K562 (cell line): ENCODE measurements around the gene GUCY2D. TPM values are rescaled to one million over a fixed set of nuclear protein-coding genes. Genes with fewer than 3 reads are reported as not detected.

Source experiments
- ATAC-seq: fragments of 200-7000 bp; cut with Tn5 transposase; 3 replicates; pipeline ENCODE4 v1.9.1; 2020; ENCODE audit warnings: moderate library complexity
- BruUV-seq: library from RNA; stranded (reverse); fragments of 400-500 nt; replicated peaks from 2 replicates; lab custom pipeline; 2021; lab: Mats Ljungman, UMichigan
- CTCF ChIA-PET: fragments of 300-600 bp; formaldehyde crosslinking; extraction: SDS; loops from one replicate; lab custom pipeline; 2021; ENCODE audit warnings: low intra/inter-chr PET ratio; lab: Yijun Ruan, JAX
- POLR2A ChIA-PET: fragments of 300-600, 350-650 bp; sonication (Branson Sonifier 250); formaldehyde crosslinking; extraction: SDS; loops from one replicate; lab custom pipeline; 2021; ENCODE audit warnings: antibody characterized with exemption, inconsistent platforms; lab: Yijun Ruan, JAX
- DNase-seq, 4 experiments: peaks; one replicate each; pipeline versions ENCODE4 v3.0.0 to v3.0.0-alpha.2; 2011 to 2018; ENCODE audit warnings: low spot score in 3 of 4, mixed read lengths in 3 of 4; ENCODE audit errors: extremely low read depth in 1 of 4
- FAIRE-seq: peaks from 2 replicates; lab custom pipeline; 2011; peaks lifted over from hg19 to GRCh38; lab: Jason Lieb, UNC
- H2AFZ ChIP-seq: 2 replicates; pipeline ENCODE4 v1.6.0; 2011; ENCODE audit warnings: low read depth, low read length, control low read depth, inconsistent platforms
- H3K27ac ChIP-seq: fragments of 200-600 bp; 3 replicates; pipeline ENCODE4 v1.8.0; 2011; ENCODE audit warnings: low read depth, mild to moderate bottlenecking, control low read depth, inconsistent platforms, low read length, moderate library complexity, mixed read lengths; ENCODE audit errors: extremely low read depth
- H3K27me3 ChIP-seq, 2 experiments: fragments of 300-600 bp in 1 of 2; 2 replicates in 1 of 2; 3 replicates in 1 of 2; pipeline versions ENCODE4 v1.6.0 to v1.8.0; 2011; ENCODE audit warnings: inconsistent platforms in 2 of 2, low read length in 2 of 2, mild to moderate bottlenecking in 1 of 2, mixed read lengths in 1 of 2, moderate library complexity in 1 of 2; ENCODE audit not compliant: control insufficient read depth in 2 of 2, insufficient read depth in 2 of 2
- H3K36me3 ChIP-seq: fragments of 300-600 bp; 3 replicates; pipeline ENCODE4 v1.8.0; 2011; ENCODE audit warnings: mild to moderate bottlenecking, low read length, inconsistent platforms; ENCODE audit not compliant: control insufficient read depth, insufficient read depth
- H3K4me1 ChIP-seq, 2 experiments: fragments of 200-600 bp in 1 of 2; replicated peaks in 1 of 2; 2 replicates in 1 of 2; 3 replicates in 1 of 2; pipeline versions ENCODE4 v1.5.1 to v1.8.0; 2011; ENCODE audit warnings: inconsistent platforms in 2 of 2, low read length in 2 of 2, mild to moderate bottlenecking in 1 of 2, mixed read lengths in 1 of 2, moderate library complexity in 1 of 2; ENCODE audit not compliant: control insufficient read depth in 2 of 2, insufficient read depth in 2 of 2
- H3K4me2 ChIP-seq: 2 replicates; pipeline ENCODE4 v1.6.1; 2011; ENCODE audit warnings: low read length, control low read depth, inconsistent platforms, mixed read lengths; ENCODE audit not compliant: insufficient read depth
- H3K4me3 ChIP-seq: fragments of 200-600 bp; sonication (generic), shearing (Covaris generic); 2 replicates; pipeline ENCODE4 v1.5.1; 2016; ENCODE audit warnings: control low read depth, inconsistent platforms
- H3K79me2 ChIP-seq: fragments of 200-600 bp; 3 replicates; pipeline ENCODE4 v1.8.0; 2011; ENCODE audit warnings: low read length, inconsistent platforms; ENCODE audit not compliant: control insufficient read depth, insufficient read depth
- H3K9ac ChIP-seq, 2 experiments: 2 replicates each; pipeline versions ENCODE4 v1.6.0 to v1.6.1; 2011; ENCODE audit warnings: low read depth in 2 of 2, low read length in 2 of 2, control low read depth in 1 of 2, inconsistent platforms in 1 of 2, mild to moderate bottlenecking in 1 of 2, mixed read lengths in 1 of 2; ENCODE audit not compliant: insufficient read depth in 1 of 2
- H3K9me1 ChIP-seq: one replicate; pipeline ENCODE4 v1.6.0; 2011; ENCODE audit warnings: inconsistent platforms, mild to moderate bottlenecking, low read length, moderate library complexity; ENCODE audit not compliant: control insufficient read depth, insufficient read depth
- H3K9me3 ChIP-seq: replicated peaks from 2 replicates; pipeline ENCODE4 v1.5.1; 2011; ENCODE audit warnings: low read depth, low read length, inconsistent platforms; ENCODE audit not compliant: control insufficient read depth, insufficient read depth
- H4K20me1 ChIP-seq: replicated peaks from 2 replicates; pipeline ENCODE4 v1.6.1; 2011; ENCODE audit warnings: low read length, inconsistent platforms, mixed read lengths; ENCODE audit not compliant: control insufficient read depth, insufficient read depth
- CBX3 ChIP-seq, 2 experiments: IDR thresholded peaks; 1 replicate in 1 of 2; 2 replicates in 1 of 2; pipeline ENCODE4 v1.6.1; 2012; ENCODE audit warnings: inconsistent platforms in 2 of 2, low read length in 2 of 2, borderline replicate concordance in 1 of 2, control low read depth in 1 of 2
- CCNT2 ChIP-seq: IDR thresholded peaks from 2 replicates; pipeline ENCODE4 v1.6.1; 2011; ENCODE audit warnings: borderline replicate concordance, low read depth, mild to moderate bottlenecking, moderate library complexity, mixed read lengths, low read length; ENCODE audit not compliant: insufficient read length; ENCODE audit errors: extremely low read depth
- FOXA3 ChIP-seq, 2 experiments: fragments of 450-650 bp in 1 of 2; sonication (generic) in 1 of 2; formaldehyde crosslinking; IDR thresholded peaks in 1 of 2; conservative IDR thresholded peaks in 1 of 2; 2 replicates each; pipeline versions ENCODE4 v1.4.0 to v1.8.0; 2020 to 2022; ENCODE audit warnings: mild to moderate bottlenecking in 2 of 2, missing genetic modification reagents in 1 of 2
- GATAD2B ChIP-seq: fragments of 450-650 bp; IDR thresholded peaks from 2 replicates; pipeline ENCODE4 v1.6.1; 2017; ENCODE audit warnings: mild to moderate bottlenecking, borderline replicate concordance
- KDM1A ChIP-seq, 2 experiments: fragments of 450-650 bp; IDR thresholded peaks; 2 replicates each; pipeline ENCODE4 v1.6.1; 2016; ENCODE audit warnings: mild to moderate bottlenecking in 2 of 2
- MYNN ChIP-seq, 2 experiments: sonication (generic); formaldehyde crosslinking in 1 of 2; IDR thresholded peaks; 2 replicates each; pipeline versions ENCODE4 v1.5.0 to v1.6.1; 2016 to 2020; ENCODE audit warnings: antibody characterized with exemption in 1 of 2, missing genetic modification reagents in 1 of 2
- NONO ChIP-seq, 2 experiments: fragments of 200-400 bp in 1 of 2; fragments of 450-650 bp in 1 of 2; formaldehyde crosslinking in 1 of 2; IDR thresholded peaks; 2 replicates each; pipeline ENCODE4 v1.6.1; 2017; ENCODE audit warnings: low read depth in 2 of 2, mild to moderate bottlenecking in 2 of 2, moderate library complexity in 2 of 2, low read length in 1 of 2
- TCF3 ChIP-seq: sonication (generic); formaldehyde crosslinking; IDR thresholded peaks from 2 replicates; pipeline ENCODE4 v1.4.0; 2020; ENCODE audit warnings: mild to moderate bottlenecking, missing genetic modification reagents
- ZNF318 ChIP-seq, 2 experiments: fragments of 450-650 bp; IDR thresholded peaks; 2 replicates each; pipeline ENCODE4 v1.6.1; 2016; ENCODE audit warnings: mild to moderate bottlenecking in 2 of 2, borderline replicate concordance in 1 of 2, low read depth in 1 of 2, moderate library complexity in 1 of 2
- WGBS: fragments of 100-300 bp; shearing (Covaris generic); methylation state at CpG from one replicate; pipeline ENCODE4 v1.1.6; 2016; ENCODE audit warnings: low coverage, mixed read lengths; ENCODE audit not compliant: insufficient coverage; ENCODE audit errors: missing lambda C conversion rate; 5-methylcytosine and 5-hydroxymethylcytosine counted together
- in situ Hi-C: fragments of 300-500 bp; cut with MboI; formaldehyde crosslinking; loops from 4 replicates; pipeline ENCODE4 v1.15.0; 2018; ENCODE audit warnings: inconsistent platforms, mixed read lengths
- intact Hi-C: fragments of 100-400 bp; cut with micrococcal nuclease; formaldehyde crosslinking; loops from 2 replicates; pipeline ENCODE4 v1.14.2; 2022
- polyA plus RNA-seq, 8 experiments: library from polyadenylated mRNA; depleted of rRNA in 4 of 8; stranded (reverse) in 5 of 8; unstranded in 3 of 8; fragments of >200 nt; fragmentation: Nextera tagmentation in 2 of 8; fragmentation: Illumina TruSeq in 1 of 8; extraction: Ambion mirVana in 2 of 8; extraction: Trizol in 1 of 8; gene quantifications; 2 replicates each; pipeline versions ENCODE4 v1.2.1 to v1.2.3, GENCODE V29; 2011 to 2014; ENCODE audit warnings: inconsistent platforms in 1 of 8, missing spikeins in 1 of 8
- total RNA-seq, 7 experiments: library from RNA; depleted of rRNA in 6 of 7; stranded (reverse); fragments of >200 nt in 6 of 7; fragmentation: Illumina TruSeq in 2 of 7; extraction: Trizol in 2 of 7; gene quantifications; 2 replicates each; pipeline versions ENCODE4 v1.2.1 to v1.2.3, GENCODE V29; 2011 to 2021; ENCODE audit warnings: low replicate concordance in 1 of 7
- TF ChIP-seq, protein P1 (sequence below): fragments of 250-450 bp; sonication (Bioruptor Pico); IDR thresholded peaks from 2 replicates; pipeline ENCODE4 v1.8.0; 2021; ENCODE audit warnings: mild to moderate bottlenecking, moderate library complexity

Gene GUCY2D
- total and polyA plus RNA-seq, 9 of the 15 experiments (the other 6 are each of a cell fraction or from before 2014, with no cell fraction given), result 0.05 TPM; not detected in 8

DNA sequence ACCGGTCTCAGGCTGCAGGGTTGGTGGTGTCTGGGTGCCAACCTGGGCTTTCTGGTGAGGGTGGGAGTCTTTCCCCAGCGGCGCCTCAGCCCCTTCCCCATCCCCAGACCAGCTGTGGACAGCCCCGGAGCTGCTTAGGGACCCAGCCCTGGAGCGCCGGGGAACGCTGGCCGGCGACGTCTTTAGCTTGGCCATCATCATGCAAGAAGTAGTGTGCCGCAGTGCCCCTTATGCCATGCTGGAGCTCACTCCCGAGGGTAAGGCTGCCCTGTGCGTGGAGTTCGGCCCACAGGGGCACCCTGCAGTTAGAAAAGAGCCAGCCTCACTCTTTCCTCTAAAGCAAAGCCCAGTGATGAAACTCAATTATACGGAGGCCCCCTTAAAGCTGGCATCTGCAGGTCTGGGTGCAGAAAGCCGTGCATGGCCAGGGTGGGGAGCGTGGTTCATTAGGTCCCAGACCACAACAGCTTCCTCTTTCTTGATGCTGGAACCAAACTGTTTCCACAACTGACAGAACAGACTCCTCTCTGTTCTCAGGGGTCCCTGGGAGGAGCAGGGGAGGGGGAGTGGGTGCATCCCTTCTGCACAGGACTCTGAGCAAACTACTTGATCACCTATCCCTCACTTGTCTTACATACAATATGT lies 10.7 kb downstream of the GUCY2D start:
- POLR2A ChIA-PET, result interaction anchor here (0.7 kb wide), 2 partner anchors 16 to 102 kb away, joined by 3 to 4 read pairs; no protein-coding TSS in a partner anchor
- Histone ChIP-seq H3K36me3 (no peaks in the 10 kb centered on the region), H3K9ac (no peak overlapping the region), H3K9me1 (no peaks in the 10 kb centered on the region), H2AFZ (no peak overlapping the region), H3K4me3 (no peak overlapping the region), H3K27me3 (peaks cover 5 to 59% of the 10 kb centered on the region in 2 experiments; a peak in 3 of 5 replicates), H3K79me2 (no peaks in the 10 kb centered on the region), H4K20me1 (no peaks in the 10 kb centered on the region), H3K27ac (no peak overlapping the region), H3K4me2 (no peak overlapping the region), H3K4me1 (peaks cover 0 to 13% of the 10 kb centered on the region in 2 experiments; a peak in 2 of 5 replicates), H3K9me3 (no peaks in the 10 kb centered on the region)
- in situ Hi-C loops (no loop called here), intact Hi-C loops (no loop called here)
- ATAC-seq (no peak), FAIRE-seq (no peak), DNase-seq (no peak)
- CTCF ChIA-PET, result no interaction called here
- 13% methylated on average over 10 of the region's 17 CpGs for WGBS
- BruUV-seq, result no TSS peak
- TF ChIP-seq, protein P1, sequence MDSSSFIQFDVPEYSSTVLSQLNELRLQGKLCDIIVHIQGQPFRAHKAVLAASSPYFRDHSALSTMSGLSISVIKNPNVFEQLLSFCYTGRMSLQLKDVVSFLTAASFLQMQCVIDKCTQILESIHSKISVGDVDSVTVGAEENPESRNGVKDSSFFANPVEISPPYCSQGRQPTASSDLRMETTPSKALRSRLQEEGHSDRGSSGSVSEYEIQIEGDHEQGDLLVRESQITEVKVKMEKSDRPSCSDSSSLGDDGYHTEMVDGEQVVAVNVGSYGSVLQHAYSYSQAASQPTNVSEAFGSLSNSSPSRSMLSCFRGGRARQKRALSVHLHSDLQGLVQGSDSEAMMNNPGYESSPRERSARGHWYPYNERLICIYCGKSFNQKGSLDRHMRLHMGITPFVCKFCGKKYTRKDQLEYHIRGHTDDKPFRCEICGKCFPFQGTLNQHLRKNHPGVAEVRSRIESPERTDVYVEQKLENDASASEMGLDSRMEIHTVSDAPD (CRISPR knock-in tag), result no peak
- TF ChIP-seq ZNF318 (IDR thresholded peaks at IDR 0.05; ENCODE audit: borderline replicate concordance in 1 of 2, low read depth in 1 of 2), result no peak
- no peak for TF ChIP-seq KDM1A (IDR thresholded peaks at IDR 0.05)
- TF ChIP-seq FOXA3 (CRISPR knock-in tag; conservative IDR thresholded peaks at IDR 0.05 in 1 of 2, IDR thresholded peaks at IDR 0.05 in 1 of 2), result no peak
- no peak for TF ChIP-seq GATAD2B
- TF ChIP-seq TCF3 (CRISPR knock-in tag), result no peak
- no peak for TF ChIP-seq MYNN (IDR thresholded peaks at IDR 0.05)
- no peak for TF ChIP-seq MYNN (CRISPR knock-in tag; IDR thresholded peaks at IDR 0.05)
- TF ChIP-seq NONO (IDR thresholded peaks at IDR 0.05; ENCODE audit: low read depth in 2 of 2, low read length in 1 of 2), result no peak
- no peak for TF ChIP-seq CBX3 (IDR thresholded peaks at IDR 0.05; ENCODE audit: borderline replicate concordance in 1 of 2, low read length in 2 of 2)
- no peak for TF ChIP-seq CCNT2
